Left lung (tissue), 10 donors: ENCODE measurements around the gene CABP7. TPM values are rescaled to one million over a fixed set of nuclear protein-coding genes. Genes with fewer than 3 reads are reported as not detected.

Experiments
- ATAC-seq: fragments of 200-7000 bp; cut with Tn5 transposase; one replicate; pipeline ENCODE4 v1.9.1; 2020; ENCODE audit warnings: moderate library complexity
- DNase-seq, 4 donors: peaks; one replicate each; pipeline ENCODE4 v3.0.0-alpha.2; 2013 to 2020
- H3K27ac ChIP-seq, 2 donors: fragments of 200-600 bp; sonication (generic) in 1 of 2; one replicate each; pipeline versions ENCODE4 v1.5.0 to v1.8.0; 2020 to 2021
- H3K27me3 ChIP-seq, 2 donors: fragments of 200-600 bp; sonication (generic) in 1 of 2; one replicate each; pipeline versions ENCODE4 v1.5.0 to v1.8.0; 2020 to 2021
- H3K36me3 ChIP-seq, 2 donors: fragments of 200-600 bp; sonication (generic) in 1 of 2; one replicate each; pipeline versions ENCODE4 v1.5.0 to v1.8.0; 2020 to 2021
- H3K4me1 ChIP-seq, 2 donors: fragments of 200-600 bp; one replicate each; pipeline ENCODE4 v1.8.0; 2021
- H3K4me3 ChIP-seq, 2 donors: fragments of 200-600 bp; sonication (generic) in 1 of 2; one replicate each; pipeline versions ENCODE4 v1.5.0 to v1.8.0; 2020 to 2021; ENCODE audit warnings: mild to moderate bottlenecking in 1 of 2
- H3K9me3 ChIP-seq, 2 donors: fragments of 200-600 bp; sonication (generic) in 1 of 2; one replicate each; pipeline versions ENCODE4 v1.5.0 to v1.8.0; 2020 to 2021
- CTCF ChIP-seq, 2 donors: fragments of 200-600 bp; sonication (generic) in 1 of 2; IDR thresholded peaks; one replicate each; pipeline versions ENCODE4 v1.5.0 to v1.8.0; 2021; ENCODE audit warnings: antibody characterized with exemption in 2 of 2
- intact Hi-C, 2 donors: fragments of 100-400 bp; cut with DNase I; formaldehyde crosslinking; loops; one replicate each; pipeline versions ENCODE4 v1.11.2 to v1.14.2; 2022
- polyA plus RNA-seq, 6 donors: library from polyadenylated mRNA; unstranded; fragments of 120-200 nt; gene quantifications; one replicate each; pipeline ENCODE4 v1.2.1, GENCODE V29; 2013; ENCODE audit not compliant: insufficient read length in 6 of 6
- total RNA-seq, 2 donors: library from RNA; stranded (reverse); fragmentation: NEBNext Ultra II Directional; extraction: Animal tissue kit (Norgen Biotek cat#: 25700); gene quantifications; one replicate each; pipeline ENCODE4 v1.2.1, GENCODE V29; 2021
- donor health status: DM: no; HTN: yes; CAD: no.
- donor health status: DM: no; HTN: no; CAD: no.

CABP7 gene
- total and polyA plus RNA-seq, 8 donors = 0.13 to 0.21 (median 0.17) TPM; not detected in 2

GRCh38 chr22:29732883-29733282 is 13.1 kb downstream of the CABP7 start:
- no peak for TF ChIP-seq CTCF (IDR thresholded peaks at IDR 0.05)

GRCh38 chr22:29733362-29734201 is 13.8 kb downstream of the CABP7 start:
- TF ChIP-seq CTCF (IDR thresholded peaks at IDR 0.05) = no peak
- no peak for DNase-seq
- intact Hi-C loops = no loop called here

More at GRCh38 chr22:29732883-29733282, 13.1 kb downstream of the CABP7 start:
- Histone ChIP-seq H3K9me3 (no peaks in the 10 kb centered on the region), H3K4me3 (no peak overlapping the region), H3K27ac (no peak overlapping the region), H3K4me1 (no peaks in the 10 kb centered on the region), H3K27me3 (no peaks in the 10 kb centered on the region), H3K36me3 (peaks cover 0 to 66% of the 10 kb centered on the region in 2 donors)
- ATAC-seq (no peak), DNase-seq (no peak)
- intact Hi-C loops = no loop called here

GRCh38 chr22:29734406-29734805 is 14.6 kb downstream of the CABP7 start:
- Histone ChIP-seq H3K9me3 (no peaks in the 10 kb centered on the region), H3K36me3 (peaks cover 0 to 74% of the 10 kb centered on the region in 2 donors), H3K4me3 (no peak overlapping the region), H3K27me3 (no peaks in the 10 kb centered on the region), H3K4me1 (no peaks in the 10 kb centered on the region), H3K27ac (no peak overlapping the region)
- TF ChIP-seq CTCF (IDR thresholded peaks at IDR 0.05) = no peak
- ATAC-seq (no peak), DNase-seq (no peak)
- intact Hi-C loops = no loop called here

More at GRCh38 chr22:29733362-29734201, 13.8 kb downstream of the CABP7 start:
- H3K27ac ChIP-seq = no peak overlapping the region
- H3K27me3 ChIP-seq = no peaks in the 10 kb centered on the region
- no peaks in the 10 kb centered on the region for H3K4me1 ChIP-seq
- ATAC-seq = no peak
- H3K36me3 ChIP-seq = peaks cover 0 to 73% of the 10 kb centered on the region in 2 donors
- H3K4me3 ChIP-seq = no peak overlapping the region
- H3K9me3 ChIP-seq = no peaks in the 10 kb centered on the region

- no peaks in the 10 kb centered on the region for H3K27me3 ChIP-seq
- no peaks in the 10 kb centered on the region for H3K9me3 ChIP-seq
- no peak overlapping the region for H3K27ac ChIP-seq
- intact Hi-C loops = no loop called here
- no peak for DNase-seq
- no peak for ATAC-seq
- TF ChIP-seq CTCF (IDR thresholded peaks at IDR 0.05) = no peak
- H3K4me3 ChIP-seq = no peak overlapping the region
- peaks cover 0 to 76% of the 10 kb centered on the region in 2 donors for H3K36me3 ChIP-seq
- no peaks in the 10 kb centered on the region for H3K4me1 ChIP-seq
These were observed 15.0 kb downstream of the CABP7 start for GRCh38 chr22:29734838-29735237.

- no peak for TF ChIP-seq CTCF (IDR thresholded peaks at IDR 0.05)
- intact Hi-C loops = no loop called here
- DNase-seq (no peak), ATAC-seq (no peak)
- Histone ChIP-seq H3K9me3 (no peaks in the 10 kb centered on the region), H3K27me3 (no peaks in the 10 kb centered on the region), H3K4me1 (no peaks in the 10 kb centered on the region), H3K4me3 (no peak overlapping the region), H3K27ac (no peak overlapping the region), H3K36me3 (peaks cover 0 to 76% of the 10 kb centered on the region in 2 donors)
These were observed 15.6 kb downstream of the CABP7 start for GRCh38 chr22:29735416-29735815.
